GM19467 (cell line): ENCODE measurements around the gene PPM1N.

Experiments used
- ATAC-seq: cut with Tn5 transposase; IDR thresholded peaks from one replicate; pipeline ENCODE4 v1.9.1; 2021; ENCODE audit warnings: mild to moderate bottlenecking, moderate library complexity; ENCODE audit not compliant: unreplicated experiment

The PPM1N gene

GRCh38 chr19:45469945-45470761 is 28.1 kb upstream of the PPM1N start:
- no peak for ATAC-seq

- no peak for ATAC-seq
Measured at GRCh38 chr19:45470762-45471081, 27.5 kb upstream of the PPM1N start.

- ATAC-seq: no peak
Measured at GRCh38 chr19:45471111-45471930, 26.9 kb upstream of the PPM1N start.

GRCh38 chr19:45471931-45472562 is 26.2 kb upstream of the PPM1N start:
- no peak for ATAC-seq

GRCh38 chr19:45472563-45473366 is 25.5 kb upstream of the PPM1N start:
- no peak for ATAC-seq

GRCh38 chr19:45473367-45473681 is 24.9 kb upstream of the PPM1N start:
- no peak for ATAC-seq

GRCh38 chr19:45473682-45474605 is 24.3 kb upstream of the PPM1N start:
- ATAC-seq: no peak

- no peak for ATAC-seq
Measured at GRCh38 chr19:45474606-45475521, 23.4 kb upstream of the PPM1N start.

- no peak for ATAC-seq
Measured at GRCh38 chr19:45475537-45476291, 22.5 kb upstream of the PPM1N start.

- no peak for ATAC-seq
Measured at GRCh38 chr19:45476304-45476703, 21.9 kb upstream of the PPM1N start.

GRCh38 chr19:45477186-45477585 is 21.1 kb upstream of the PPM1N start:
- ATAC-seq: no peak

- peak; percentile 4 for ATAC-seq
Measured at GRCh38 chr19:45477713-45478453, 20.4 kb upstream of the PPM1N start.

GRCh38 chr19:45478454-45479238 is 19.6 kb upstream of the PPM1N start:
- ATAC-seq: peak; percentile 53

GRCh38 chr19:45483033-45483432 is 15.2 kb upstream of the PPM1N start:
- no peak for ATAC-seq

GRCh38 chr19:45484273-45484945 is 13.8 kb upstream of the PPM1N start:
- ATAC-seq: no peak
